Measurements from ENCODE around the gene IL1F10.

DNA sequence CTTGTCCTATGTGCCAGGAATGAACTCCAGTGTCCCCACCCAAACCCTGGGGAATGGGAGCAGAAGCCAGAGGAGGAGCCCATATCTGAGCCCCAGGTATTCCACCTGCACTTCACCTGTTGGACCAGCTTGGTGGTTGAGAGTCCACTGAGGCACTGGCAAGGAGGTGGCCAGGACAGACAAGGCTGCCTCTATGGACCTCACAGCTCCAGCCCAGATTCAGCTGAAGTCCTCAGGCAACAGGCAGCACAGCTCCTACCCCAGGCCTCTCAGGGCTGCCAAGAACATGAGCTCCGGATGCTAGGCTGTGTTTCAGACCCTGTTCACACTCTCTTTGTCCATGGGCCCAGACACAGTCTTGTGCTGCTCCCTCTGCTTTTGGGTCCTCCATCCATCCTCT lies 2.9 kb upstream of the IL1F10 start:
- TF ChIP-seq, protein P1, sequence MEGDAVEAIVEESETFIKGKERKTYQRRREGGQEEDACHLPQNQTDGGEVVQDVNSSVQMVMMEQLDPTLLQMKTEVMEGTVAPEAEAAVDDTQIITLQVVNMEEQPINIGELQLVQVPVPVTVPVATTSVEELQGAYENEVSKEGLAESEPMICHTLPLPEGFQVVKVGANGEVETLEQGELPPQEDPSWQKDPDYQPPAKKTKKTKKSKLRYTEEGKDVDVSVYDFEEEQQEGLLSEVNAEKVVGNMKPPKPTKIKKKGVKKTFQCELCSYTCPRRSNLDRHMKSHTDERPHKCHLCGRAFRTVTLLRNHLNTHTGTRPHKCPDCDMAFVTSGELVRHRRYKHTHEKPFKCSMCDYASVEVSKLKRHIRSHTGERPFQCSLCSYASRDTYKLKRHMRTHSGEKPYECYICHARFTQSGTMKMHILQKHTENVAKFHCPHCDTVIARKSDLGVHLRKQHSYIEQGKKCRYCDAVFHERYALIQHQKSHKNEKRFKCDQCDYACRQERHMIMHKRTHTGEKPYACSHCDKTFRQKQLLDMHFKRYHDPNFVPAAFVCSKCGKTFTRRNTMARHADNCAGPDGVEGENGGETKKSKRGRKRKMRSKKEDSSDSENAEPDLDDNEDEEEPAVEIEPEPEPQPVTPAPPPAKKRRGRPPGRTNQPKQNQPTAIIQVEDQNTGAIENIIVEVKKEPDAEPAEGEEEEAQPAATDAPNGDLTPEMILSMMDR (IDR thresholded peaks at IDR 0.05; ENCODE audit: low read depth, low read length, poor library complexity, severe bottlenecking) = no peak
- no peak for TF ChIP-seq EZH2phosphoT487 (IDR thresholded peaks at IDR 0.05; ENCODE audit: borderline replicate concordance, low read length)

Data from DOHH2 (cell line).